HepG2 (cell line): ENCODE measurements around the gene PEAK1. TPM values are rescaled to one million over a fixed set of nuclear protein-coding genes. Genes with fewer than 3 reads are reported as not detected.
"Not testable (repeated sequence)": the region's sequence is repeated elsewhere in the genome, so short reads cannot be mapped to it uniquely, and the experiment has no call there.

ENCODE experiments used
- ARID3A ChIP-seq: IDR thresholded peaks from 2 replicates; pipeline ENCODE4 v1.6.1; 2012; ENCODE audit warnings: low read depth, low read length, improper control_type of control experiment
- ARID5B ChIP-seq: IDR thresholded peaks from 2 replicates; pipeline ENCODE4 v1.4.0; 2020; ENCODE audit warnings: mild to moderate bottlenecking, missing genetic modification reagents
- PAXIP1 ChIP-seq: sonication (generic); formaldehyde crosslinking; conservative IDR thresholded peaks from 2 replicates; pipeline ENCODE4 v1.4.0; 2020; ENCODE audit warnings: mild to moderate bottlenecking, missing genetic modification reagents, moderate library complexity
- POGZ ChIP-seq: sonication (generic); formaldehyde crosslinking; IDR thresholded peaks from 2 replicates; pipeline ENCODE4 v1.4.0; 2020; ENCODE audit warnings: mild to moderate bottlenecking, missing genetic modification reagents
- SOX13 ChIP-seq, 3 experiments: fragments of 450-650 bp in 1 of 3; sonication (generic) in 1 of 3; formaldehyde crosslinking in 1 of 3; IDR thresholded peaks in 2 of 3; conservative IDR thresholded peaks in 1 of 3; 2 replicates each; pipeline versions ENCODE4 v1.5.0 to v1.6.1; 2016 to 2020; ENCODE audit warnings: antibody characterized with exemption in 1 of 3, mild to moderate bottlenecking in 1 of 3, missing compliant biosample characterization in 1 of 3, missing genetic modification reagents in 1 of 3, moderate library complexity in 1 of 3
- SOX5 ChIP-seq: IDR thresholded peaks from 2 replicates; pipeline ENCODE4 v1.6.1; 2016; ENCODE audit warnings: borderline replicate concordance
- SOX6 ChIP-seq, 2 experiments: fragments of 450-650 bp in 1 of 2; sonication (generic) in 1 of 2; formaldehyde crosslinking in 1 of 2; IDR thresholded peaks; 2 replicates each; pipeline versions ENCODE4 v1.4.0 to v1.6.1; 2017 to 2020; ENCODE audit warnings: antibody characterized with exemption in 1 of 2, mild to moderate bottlenecking in 1 of 2, missing genetic modification reagents in 1 of 2
- ZBTB33 ChIP-seq: sonication (generic); formaldehyde crosslinking; IDR thresholded peaks from 2 replicates; pipeline ENCODE4 v1.4.0; 2020; ENCODE audit warnings: missing genetic modification reagents
- ZBTB38 ChIP-seq: sonication (generic); formaldehyde crosslinking; IDR thresholded peaks from 2 replicates; pipeline ENCODE4 v1.5.1; 2020; ENCODE audit warnings: mild to moderate bottlenecking, missing genetic modification reagents
- ZKSCAN8 ChIP-seq: IDR thresholded peaks from 2 replicates; pipeline ENCODE4 v1.6.1; 2016; ENCODE audit warnings: borderline replicate concordance, missing genetic modification reagents, missing compliant biosample characterization
- ZMYM2 ChIP-seq: sonication (generic); formaldehyde crosslinking; IDR thresholded peaks from 2 replicates; pipeline ENCODE4 v1.8.0; 2022; ENCODE audit warnings: mild to moderate bottlenecking, missing genetic modification reagents
- ZNF652 ChIP-seq: IDR thresholded peaks from 2 replicates; pipeline ENCODE4 v1.6.1; 2016; ENCODE audit warnings: low read depth, borderline replicate concordance
- polyA plus RNA-seq, 8 experiments: library from polyadenylated mRNA; depleted of rRNA in 3 of 8; stranded (reverse) in 7 of 8; unstranded in 1 of 8; fragments of >200 nt; fragmentation: Illumina TruSeq in 4 of 8; extraction: Trizol in 4 of 8; gene quantifications; 2 replicates each; pipeline versions ENCODE4 v1.2.1 to v1.2.3, GENCODE V29; 2011 to 2016; ENCODE audit warnings: low read depth in 4 of 8, missing spikeins in 1 of 8, mixed read lengths in 1 of 8; ENCODE audit not compliant: insufficient read depth in 1 of 8
- total RNA-seq, 5 experiments: library from RNA; depleted of rRNA; stranded (reverse); fragments of >200 nt; fragmentation: Illumina TruSeq; extraction: Trizol; gene quantifications; 2 replicates each; pipeline ENCODE4 v1.2.3, GENCODE V29; 2016; ENCODE audit warnings: low read depth in 1 of 5

Gene PEAK1
- total and polyA plus RNA-seq, 2 of the 13 experiments (the other 11 are each of a cell fraction or from before 2014, with no cell fraction given), result 6.0 to 6.6 TPM

- TF ChIP-seq ARID5B (CRISPR knock-in tag), result peak; percentile 11; the same call in 1 of the 2 replicates
- peak; percentile 88; the same call in 1 of the 2 replicates for TF ChIP-seq ZKSCAN8 (CRISPR knock-in tag)
- TF ChIP-seq ZMYM2, result peak; percentile 43; the same call in 1 of the 2 replicates
- peak; percentile 29; the same call in 1 of the 2 replicates for TF ChIP-seq ARID3A
- TF ChIP-seq ZNF652, result 0 out of 2 replicates have a peak, but pooled peaks have one; percentile 8
- not testable (repeated sequence) for TF ChIP-seq SOX13, SOX6 (IDR thresholded peaks at IDR 0.05)
- TF ChIP-seq SOX13 (CRISPR knock-in tag; conservative IDR thresholded peaks at IDR 0.05 in 1 of 2, IDR thresholded peaks at IDR 0.05 in 1 of 2), result peak in 1 of 2 experiments; percentile 60; a peak in 2 of 4 replicates
- peak; percentile 43; the same call in 1 of the 2 replicates for TF ChIP-seq SOX5 (CRISPR knock-in tag)
- peak; percentile 61; the same call in 1 of the 2 replicates for TF ChIP-seq SOX6 (CRISPR knock-in tag; IDR thresholded peaks at IDR 0.05)
- TF ChIP-seq PAXIP1 (CRISPR knock-in tag), result 0 out of 2 replicates have a peak, but pooled peaks have one; percentile 23
- peak; percentile 86 for TF ChIP-seq ZBTB33 (CRISPR knock-in tag)
- peak; percentile 48; the same call in 1 of the 2 replicates for TF ChIP-seq POGZ (CRISPR knock-in tag)
- peak; percentile 64; the same call in 1 of the 2 replicates for TF ChIP-seq ZBTB38 (CRISPR knock-in tag)
Observed at GRCh38 chr15:77184352-77184751, 235.6 kb downstream of the PEAK1 start (continued).
